Endometrium (tissue), 2 donors: ENCODE results near the gene EYS.
A peak's percentile ranks its signal among the peaks of the same experiment; 100 is the strongest.
"Not testable (repeated sequence)": the region's sequence is repeated elsewhere in the genome, so short reads cannot be mapped to it uniquely, and the experiment has no call there.

ENCODE experiments used
- FAIRE-seq: peaks from 2 replicates; lab custom pipeline; 2012; peaks lifted over from hg19 to GRCh38; lab: Jason Lieb, UNC
- donor health status: control.
- donor health status: control.

The EYS gene

GRCh38 chr6:63816401-63816981 lies 1890.5 kb downstream of the EYS start:
- no peak for FAIRE-seq

- FAIRE-seq = no peak
Measured at GRCh38 chr6:63814459-63814858, 1892.6 kb downstream of the EYS start.

GRCh38 chr6:63813566-63814120 lies 1893.4 kb downstream of the EYS start:
- FAIRE-seq = no peak

- no peak for FAIRE-seq
Measured at GRCh38 chr6:63808576-63808975, 1898.5 kb downstream of the EYS start.

GRCh38 chr6:63807056-63807455 lies 1900.0 kb downstream of the EYS start:
- no peak for FAIRE-seq

- FAIRE-seq = peak; percentile 4
Measured at GRCh38 chr6:63806573-63806913, 1900.5 kb downstream of the EYS start.

- no peak for FAIRE-seq
Measured at GRCh38 chr6:63805808-63806572, 1901.0 kb downstream of the EYS start.

GRCh38 chr6:63805345-63805744 lies 1901.7 kb downstream of the EYS start:
- no peak for FAIRE-seq

GRCh38 chr6:63804381-63804956 lies 1902.6 kb downstream of the EYS start:
- no peak for FAIRE-seq

- no peak for FAIRE-seq
Measured at GRCh38 chr6:63803371-63803770, 1903.7 kb downstream of the EYS start.

- peak; percentile 86 for FAIRE-seq
Measured at GRCh38 chr6:63802606-63803206, 1904.3 kb downstream of the EYS start.

GRCh38 chr6:63800386-63800785 lies 1906.6 kb downstream of the EYS start:
- not testable (repeated sequence) for FAIRE-seq

GRCh38 chr6:63799813-63800212 lies 1907.2 kb downstream of the EYS start:
- no peak for FAIRE-seq

- no peak for FAIRE-seq
Measured at GRCh38 chr6:63799313-63799712, 1907.7 kb downstream of the EYS start.

GRCh38 chr6:63798378-63798777 lies 1908.6 kb downstream of the EYS start:
- FAIRE-seq = no peak

- FAIRE-seq = no peak
Measured at GRCh38 chr6:63797721-63798120, 1909.3 kb downstream of the EYS start.

GRCh38 chr6:63795826-63796225 lies 1911.2 kb downstream of the EYS start:
- FAIRE-seq = no peak

- FAIRE-seq = no peak
Measured at GRCh38 chr6:63795006-63795405, 1912.0 kb downstream of the EYS start.

- FAIRE-seq = no peak
Measured at GRCh38 chr6:63793465-63794137, 1913.4 kb downstream of the EYS start.

GRCh38 chr6:63792736-63793464 lies 1914.1 kb downstream of the EYS start:
- no peak for FAIRE-seq

- no peak for FAIRE-seq
Measured at GRCh38 chr6:63790334-63790733, 1916.7 kb downstream of the EYS start.

GRCh38 chr6:63789699-63790098 lies 1917.3 kb downstream of the EYS start:
- no peak for FAIRE-seq
